ENCODE results near the gene UNC5C.

The UNC5C gene

DNA sequence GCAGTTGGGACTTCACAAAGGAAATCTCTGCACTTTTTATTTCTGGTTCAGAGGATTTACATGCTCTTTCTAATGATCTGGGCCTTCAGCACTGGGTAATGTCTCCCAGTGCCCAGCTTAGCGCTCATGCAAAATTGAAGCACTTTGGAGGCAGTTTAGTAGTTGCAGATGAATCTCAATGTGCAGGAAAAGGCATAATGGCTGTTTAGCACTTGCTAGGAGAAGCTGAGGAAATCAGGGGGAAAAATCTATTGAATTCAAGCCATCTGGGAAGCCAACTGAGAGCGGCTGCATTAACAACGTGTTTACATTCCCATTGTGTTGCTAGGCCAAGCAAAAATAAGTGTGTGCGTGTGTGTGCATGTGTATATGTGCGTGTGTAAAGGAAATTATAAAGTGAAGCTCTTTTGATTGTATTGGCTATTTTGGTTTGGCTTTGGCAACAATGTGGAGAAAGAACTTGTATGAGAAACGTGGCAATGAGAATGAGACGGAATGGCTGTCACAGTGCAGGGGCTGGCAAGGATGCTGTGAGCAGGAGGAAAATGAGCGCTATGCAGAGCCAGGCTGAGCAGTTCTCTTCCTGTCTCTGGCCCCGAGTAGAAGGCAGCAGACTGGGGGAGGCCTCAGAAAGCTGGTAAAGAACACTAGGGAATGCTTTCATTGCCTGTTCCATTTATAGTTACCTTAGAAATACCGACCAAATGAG is 231.5 kb downstream of the UNC5C start:
- DNase-seq = no peak

DNA sequence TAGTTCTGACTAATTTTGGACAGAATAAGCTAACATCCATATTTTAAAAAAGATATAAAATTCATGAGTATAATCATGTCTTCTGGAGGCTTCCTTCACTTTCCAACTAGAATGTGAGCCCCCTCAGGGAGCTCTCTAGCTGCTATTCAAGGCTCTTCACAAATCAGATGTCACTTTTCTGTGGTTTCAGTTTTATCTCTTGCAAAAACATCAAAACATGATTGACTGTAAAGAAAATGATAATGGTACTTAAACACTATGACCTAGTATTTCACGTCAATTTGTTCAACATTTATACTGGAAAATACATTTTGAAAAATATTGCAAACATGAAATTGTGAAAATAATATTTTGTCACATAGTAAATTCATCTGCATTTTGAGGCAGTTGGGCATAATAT is 234.2 kb downstream of the UNC5C start:
- no peak for DNase-seq

DNA sequence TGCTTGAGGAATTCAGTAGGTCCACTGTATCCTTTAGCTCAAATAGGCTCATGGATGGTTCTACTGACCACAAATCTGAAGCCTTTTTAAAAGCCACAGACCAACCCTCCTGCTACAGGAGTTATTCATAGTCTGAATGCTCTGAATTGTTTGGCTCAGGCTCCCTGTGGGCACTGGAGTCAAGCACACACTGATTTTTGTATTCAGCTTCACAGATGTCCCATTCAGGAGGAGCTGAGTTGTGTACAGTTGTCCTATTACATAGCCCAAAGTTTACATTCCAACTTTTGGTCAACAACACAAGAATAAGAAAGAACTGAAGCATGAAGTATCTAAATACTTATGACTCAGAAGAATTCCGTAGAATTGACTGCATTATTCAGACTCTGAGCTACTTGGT is 243.9 kb downstream of the UNC5C start:
- no peak for DNase-seq

DNA sequence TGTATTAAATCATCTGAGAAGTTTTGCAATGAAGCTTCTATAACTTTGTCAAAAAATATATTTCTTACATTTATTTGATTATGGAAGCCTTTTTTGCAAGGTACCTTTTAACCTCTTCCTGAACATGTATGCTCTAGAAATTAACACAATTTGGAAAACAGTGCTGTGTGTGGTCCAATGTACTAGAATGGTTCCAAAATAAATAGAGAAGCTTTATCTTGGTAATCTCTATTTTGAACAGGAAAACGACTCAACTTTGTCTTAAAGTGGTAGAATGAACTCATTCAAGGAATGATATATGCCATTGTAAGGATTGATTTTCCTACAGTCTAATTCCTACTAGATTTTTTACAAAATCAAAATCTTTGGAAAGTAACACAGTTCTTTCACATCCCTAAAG is 248.5 kb downstream of the UNC5C start:
- DNase-seq = no peak

DNA sequence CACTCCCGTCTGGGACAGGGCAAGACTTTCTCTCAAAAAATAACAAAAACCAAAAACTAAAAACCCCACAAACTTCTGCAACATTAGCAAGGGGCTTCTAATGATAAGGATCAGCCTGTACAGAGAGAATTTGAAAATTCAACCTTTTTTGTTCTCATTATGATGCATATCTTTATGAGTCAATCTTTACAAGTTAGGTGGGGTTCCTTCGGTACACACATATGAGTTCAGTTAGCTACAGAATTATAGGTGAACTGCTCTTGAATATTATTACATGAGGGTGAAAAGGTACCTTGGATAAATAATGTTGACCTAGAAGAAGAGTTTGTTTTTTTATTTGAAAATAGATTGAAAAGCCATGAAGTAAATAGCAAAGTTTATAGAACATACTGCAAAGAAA is 252.7 kb downstream of the UNC5C start:
- DNase-seq = no peak

DNA sequence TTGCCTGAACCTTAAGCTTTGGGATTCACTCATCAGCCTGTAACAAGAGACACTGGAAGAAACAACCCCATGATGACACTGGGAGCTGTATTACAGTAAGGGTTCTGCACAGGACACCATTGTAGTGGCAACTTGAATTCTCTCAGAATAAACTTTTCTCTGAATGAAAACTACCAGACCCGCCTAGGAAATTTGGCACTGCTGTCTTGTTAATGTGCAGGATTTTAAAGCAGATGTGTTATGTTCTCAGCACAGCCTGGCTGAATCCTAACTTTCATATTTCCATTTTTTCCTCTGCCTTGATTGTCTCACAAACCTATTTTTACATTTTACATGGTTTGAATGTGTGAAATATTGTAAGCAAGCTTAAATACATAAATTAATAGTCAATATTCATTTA is 253.6 kb downstream of the UNC5C start:
- no peak for DNase-seq

DNA sequence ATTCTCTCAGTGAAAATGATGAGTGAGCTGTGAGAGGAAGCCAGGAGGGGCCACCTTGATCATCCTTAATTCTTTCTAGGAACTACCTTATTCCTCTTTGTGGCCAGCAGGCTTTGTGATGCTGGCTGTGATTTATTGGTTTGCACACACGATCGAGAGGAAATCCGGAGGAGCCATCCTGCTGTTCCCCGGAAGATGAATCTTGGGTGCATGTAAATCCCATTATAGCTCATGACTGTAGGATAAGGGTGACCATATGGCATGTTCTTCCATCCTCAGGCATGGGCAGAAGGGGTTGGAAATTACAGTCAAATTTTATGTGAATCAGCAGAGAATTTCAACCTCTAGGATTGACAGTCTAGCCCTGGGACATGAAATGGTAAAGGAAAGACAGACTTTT is 254.5 kb downstream of the UNC5C start:
- no peak for DNase-seq

DNA sequence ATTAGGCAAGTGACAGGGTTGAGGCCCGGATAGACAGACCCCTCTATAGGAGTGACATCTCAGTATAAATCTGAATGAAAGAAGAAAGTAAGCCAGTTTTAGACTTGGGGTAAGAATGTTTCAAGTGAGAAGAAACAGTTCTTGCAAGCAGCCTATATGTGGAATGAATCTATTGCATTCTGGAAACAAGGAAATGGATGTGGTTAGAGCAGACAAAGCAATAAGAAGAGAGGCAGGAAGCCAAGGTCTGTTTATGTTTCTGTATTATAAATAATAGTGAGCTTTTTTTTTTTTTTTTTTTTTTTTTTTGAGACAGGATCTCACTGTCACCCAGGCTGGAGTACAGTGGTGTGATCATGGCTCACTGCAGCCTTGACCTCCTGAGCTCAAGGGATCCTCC is 255.8 kb downstream of the UNC5C start:
- no peak for DNase-seq

DNA sequence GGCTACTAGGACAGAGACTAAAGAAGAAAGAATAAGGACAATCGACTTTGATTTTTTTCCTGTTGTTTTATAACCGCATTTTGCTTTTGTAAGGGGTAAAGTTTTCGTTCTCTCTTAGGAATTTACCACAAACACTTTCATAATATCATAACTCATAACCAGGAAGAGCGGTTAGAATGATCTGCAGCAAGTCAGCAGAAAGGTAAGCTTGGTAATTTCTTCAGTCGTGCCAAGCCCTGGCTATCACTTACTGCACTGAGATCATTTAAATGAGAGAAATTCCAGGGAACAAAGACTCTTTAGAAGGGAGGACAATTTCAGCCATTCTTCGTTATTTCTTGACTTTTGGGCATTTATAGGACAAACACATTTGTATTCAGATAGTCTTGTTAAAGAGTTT is 258.1 kb downstream of the UNC5C start:
- DNase-seq = no peak

DNA sequence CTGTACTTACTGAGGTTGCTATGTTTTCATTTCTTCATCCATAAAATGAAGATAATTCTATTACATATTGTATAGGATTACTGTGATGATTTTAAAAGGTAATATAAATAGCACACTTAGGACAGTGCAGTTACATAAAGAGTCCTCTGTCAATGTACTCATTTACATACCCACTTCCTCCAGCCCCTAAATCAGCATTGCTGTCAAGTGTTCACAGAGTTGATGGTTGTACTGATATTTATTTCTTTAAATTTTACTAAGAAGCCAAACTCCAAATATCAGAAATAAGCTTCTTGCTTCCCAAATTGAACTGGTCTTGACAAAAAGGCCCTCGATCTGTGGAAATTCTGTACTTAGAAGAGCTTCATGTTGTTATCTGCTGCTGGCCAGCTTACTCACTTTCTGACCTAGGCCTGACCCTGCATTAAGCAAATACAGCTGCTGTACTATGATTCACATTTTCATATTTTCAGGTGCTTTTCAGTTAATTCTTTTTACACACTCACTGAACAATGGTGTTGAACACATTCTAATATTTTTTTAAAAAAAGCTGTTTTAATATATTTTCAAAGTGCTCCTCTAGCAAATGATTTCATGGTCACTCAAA is 259.6 kb downstream of the UNC5C start:
- DNase-seq = no peak

DNA sequence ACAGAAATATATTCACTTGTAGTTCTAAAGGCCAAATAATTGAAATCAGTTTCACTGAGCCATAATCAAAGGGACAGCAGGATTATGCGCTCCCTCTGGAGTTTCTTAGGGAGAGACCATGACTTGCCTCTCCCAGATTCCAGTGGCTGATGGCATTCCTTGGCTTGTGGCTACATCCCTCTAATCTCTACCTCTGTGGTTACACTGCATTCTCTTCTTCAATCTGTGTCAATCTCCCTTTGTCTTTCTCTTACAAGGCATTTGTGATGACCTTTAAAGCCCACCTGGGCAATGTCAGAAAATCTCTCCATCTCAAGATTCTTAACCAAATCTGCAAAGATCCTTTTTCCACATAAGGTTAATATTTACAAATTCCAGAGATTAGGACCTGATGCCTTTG is 260.2 kb downstream of the UNC5C start:
- no peak for DNase-seq

DNA sequence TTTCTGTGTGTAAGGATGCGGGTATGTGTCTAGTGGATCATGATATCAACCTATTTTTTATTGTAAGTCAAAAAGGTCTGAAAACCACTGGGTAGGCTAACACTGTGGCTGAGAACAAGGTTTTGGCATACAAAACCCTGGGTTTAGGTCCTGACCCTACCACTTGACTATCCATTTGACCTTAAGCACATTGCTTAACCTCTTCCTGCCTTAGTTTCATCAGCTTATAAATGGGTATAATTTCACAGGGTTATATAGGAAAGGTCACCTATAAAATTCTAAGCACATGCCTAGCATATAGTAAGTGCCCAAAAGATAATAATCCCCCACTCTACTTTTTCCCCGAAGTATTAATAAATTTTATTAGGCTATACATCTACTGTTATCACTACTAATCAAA is 263.0 kb downstream of the UNC5C start:
- no peak for DNase-seq

DNA sequence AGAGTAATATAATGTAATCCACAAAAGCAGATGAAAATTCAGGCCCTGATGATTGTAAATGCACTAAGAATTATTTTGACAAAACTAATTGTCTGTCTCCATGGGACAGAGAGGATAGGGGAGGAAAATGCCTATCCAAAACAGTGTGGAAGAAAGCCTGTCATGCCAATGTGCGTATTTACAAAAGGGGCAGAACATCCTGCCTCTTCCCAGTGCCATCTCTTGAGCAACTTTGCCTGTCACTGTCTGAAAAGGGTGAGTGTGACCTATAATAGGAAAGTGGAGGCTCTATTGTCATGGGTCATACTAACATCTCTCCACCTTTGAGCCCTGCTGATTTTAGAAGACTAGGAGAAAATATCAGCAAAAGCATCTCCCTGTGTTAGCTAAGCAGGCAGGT is 264.1 kb downstream of the UNC5C start:
- DNase-seq = no peak

DNA sequence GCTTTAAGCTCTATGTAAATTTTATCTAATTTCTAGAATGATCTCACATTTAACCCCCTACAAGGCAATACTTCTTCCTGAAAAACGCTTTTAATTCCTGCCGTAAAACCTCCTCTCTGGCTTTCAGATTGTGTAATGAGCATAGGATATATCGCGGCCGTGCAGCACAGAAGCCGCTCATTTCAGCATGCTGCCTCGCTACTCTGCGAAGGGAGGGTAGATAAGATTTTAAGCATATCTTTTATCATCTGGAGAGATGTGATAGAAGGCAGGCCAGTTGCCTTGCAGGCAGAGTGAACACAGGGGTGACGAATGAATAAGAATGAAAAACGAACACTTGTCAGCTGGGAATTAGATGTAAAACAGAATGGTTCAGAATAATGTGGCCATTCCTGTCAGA is 265.5 kb downstream of the UNC5C start:
- no peak for DNase-seq

DNA sequence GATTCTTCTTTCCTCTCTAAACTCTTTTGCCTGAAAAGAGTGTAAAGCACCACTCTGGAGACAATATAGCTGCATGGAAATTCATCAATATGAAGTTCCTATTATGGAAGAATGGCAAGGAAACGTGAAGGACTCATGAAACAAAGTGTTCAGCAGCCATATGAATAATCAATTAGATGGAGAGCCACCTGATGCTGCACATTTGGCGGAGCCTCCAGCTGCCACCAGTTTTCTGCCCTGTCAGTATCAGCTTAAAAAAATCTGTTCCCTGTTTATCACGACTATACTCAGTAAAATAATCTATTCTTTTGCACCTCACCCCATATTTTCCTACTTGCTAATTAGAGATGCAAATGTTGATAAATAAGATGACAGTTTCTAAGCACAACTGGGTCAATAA is 276.0 kb downstream of the UNC5C start:
- DNase-seq = no peak

DNA sequence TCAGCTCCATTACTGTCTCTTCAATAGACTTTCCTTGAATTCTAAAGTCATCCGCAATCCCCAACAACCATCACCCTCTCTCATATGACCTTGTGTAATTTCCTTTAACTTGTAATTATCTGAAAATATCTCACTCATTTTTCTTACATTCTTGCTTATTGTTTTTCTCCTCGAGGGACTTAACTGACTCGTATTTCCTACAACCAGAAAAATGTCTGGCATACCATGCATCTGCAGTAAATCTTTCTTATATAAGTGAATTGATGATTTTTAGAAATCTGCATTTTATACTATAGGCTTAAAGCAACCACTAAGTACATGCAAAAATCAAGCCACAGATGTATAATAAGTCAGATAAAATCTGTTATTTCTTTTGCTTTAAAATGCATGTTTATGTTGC is 276.7 kb downstream of the UNC5C start:
- no peak for DNase-seq

DNA sequence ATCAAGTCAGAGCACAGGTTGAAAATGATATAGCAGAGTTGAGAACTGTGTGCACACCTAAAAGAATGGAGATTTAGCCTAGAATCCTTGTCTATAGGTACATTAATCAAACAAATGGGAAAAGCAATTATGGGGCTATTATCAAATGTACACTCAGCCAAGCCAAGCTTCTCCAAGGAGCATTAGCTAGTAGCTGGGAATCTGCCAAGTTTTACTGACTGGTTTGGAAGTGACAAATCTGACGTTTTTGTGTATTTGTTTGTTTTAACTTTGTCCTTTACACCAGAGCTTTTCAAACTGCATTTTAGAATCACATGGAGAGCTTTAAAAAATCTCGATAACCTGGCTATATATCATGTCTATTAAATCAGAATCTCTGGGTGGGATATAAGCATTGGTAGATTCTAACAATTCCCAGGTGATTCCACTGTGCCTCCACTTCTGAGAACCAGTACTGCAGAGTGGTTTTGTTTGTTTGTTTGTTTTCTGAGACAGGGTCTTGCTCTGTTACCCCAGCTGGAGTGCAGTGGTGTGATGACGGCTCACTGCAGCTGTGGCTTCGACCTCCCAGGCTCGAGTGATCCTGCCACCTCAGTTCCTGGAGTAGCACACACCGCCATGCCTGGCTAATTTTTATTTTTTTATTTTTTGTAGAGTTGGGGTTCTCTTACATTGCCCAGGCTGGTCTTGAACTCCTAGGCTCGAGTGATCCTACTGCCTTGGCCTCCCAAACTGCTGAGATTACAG is 279.8 kb downstream of the UNC5C start:
- no peak for DNase-seq

DNA sequence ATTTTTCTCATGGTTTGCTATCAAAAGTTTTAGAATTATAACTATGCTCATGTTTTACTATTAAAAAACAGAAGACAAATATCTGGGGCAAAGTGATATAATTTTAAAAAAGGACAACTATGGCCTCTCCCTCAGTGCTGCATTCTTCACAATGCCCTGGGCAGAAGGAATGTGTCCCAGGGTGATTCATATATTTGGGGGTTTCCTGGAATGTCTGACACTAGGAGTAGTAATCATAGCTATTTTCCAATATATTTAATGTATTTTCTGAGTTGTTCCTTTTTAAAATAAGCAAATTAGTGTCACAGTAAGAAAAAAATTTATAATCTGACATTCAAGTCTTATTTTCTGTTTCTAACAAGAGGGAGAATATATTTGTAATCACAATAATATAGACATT is 281.7 kb downstream of the UNC5C start:
- DNase-seq = no peak

DNA sequence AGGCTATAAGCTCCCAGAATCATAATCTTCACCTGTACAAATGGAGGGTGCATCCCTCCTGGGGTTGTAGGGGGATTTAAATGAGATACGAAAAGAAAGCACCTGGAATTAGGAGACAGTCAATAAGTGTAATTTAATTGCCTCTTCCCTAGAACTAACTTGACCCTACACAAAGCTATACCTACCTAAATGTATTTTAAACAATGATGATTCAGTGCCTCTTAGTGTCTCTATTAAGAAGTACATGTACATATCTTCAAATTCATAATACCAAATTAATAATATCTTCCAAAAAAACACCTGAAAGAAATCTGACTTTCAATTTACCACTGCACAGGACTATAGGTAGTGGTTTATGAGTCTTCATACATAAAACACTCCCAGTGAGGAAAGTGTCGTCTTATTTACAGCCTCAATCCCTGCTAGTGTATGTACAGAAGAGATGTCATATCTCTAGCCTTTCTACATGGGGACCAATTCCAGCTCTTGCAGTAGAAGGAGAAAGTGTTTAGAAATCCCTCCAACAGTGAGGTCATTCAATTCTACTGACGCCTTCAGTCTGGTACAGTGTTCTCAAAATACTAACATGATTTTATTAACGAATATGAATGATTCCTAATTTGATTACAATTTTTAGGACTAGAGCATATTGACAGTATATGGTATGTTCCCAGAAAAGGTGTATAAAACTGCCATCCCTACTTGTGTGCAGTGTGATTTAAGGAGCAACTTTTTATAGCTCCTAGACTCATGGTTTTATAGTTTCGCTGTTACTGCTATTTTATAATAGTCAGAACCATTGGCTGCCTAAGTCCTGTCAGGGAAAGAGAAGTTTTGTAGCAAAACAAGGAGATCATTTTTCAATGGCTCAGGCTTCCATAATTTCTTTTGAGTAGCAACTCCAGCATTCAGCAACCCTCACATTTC is 282.7 kb downstream of the UNC5C start:
- DNase-seq = no peak

DNA sequence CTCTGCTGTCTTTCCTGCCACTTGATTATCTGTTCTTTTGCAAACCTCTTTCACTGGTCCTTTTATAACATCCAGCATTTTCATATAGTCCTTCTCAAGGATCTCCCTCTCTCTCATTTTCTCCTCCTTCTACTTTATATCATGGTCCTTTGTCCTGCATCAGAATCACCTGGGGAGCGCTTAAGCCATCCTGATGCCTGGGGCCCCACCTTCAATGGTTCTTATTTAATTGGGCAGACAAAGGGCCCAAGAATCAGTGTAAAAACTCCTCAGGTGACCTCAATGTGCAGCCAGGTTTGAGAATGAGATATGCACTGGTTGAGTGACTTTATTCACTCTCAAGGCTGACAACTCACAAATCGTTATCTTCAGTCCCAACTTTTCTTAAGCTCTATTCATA is 283.9 kb downstream of the UNC5C start:
- DNase-seq = no peak

DNA sequence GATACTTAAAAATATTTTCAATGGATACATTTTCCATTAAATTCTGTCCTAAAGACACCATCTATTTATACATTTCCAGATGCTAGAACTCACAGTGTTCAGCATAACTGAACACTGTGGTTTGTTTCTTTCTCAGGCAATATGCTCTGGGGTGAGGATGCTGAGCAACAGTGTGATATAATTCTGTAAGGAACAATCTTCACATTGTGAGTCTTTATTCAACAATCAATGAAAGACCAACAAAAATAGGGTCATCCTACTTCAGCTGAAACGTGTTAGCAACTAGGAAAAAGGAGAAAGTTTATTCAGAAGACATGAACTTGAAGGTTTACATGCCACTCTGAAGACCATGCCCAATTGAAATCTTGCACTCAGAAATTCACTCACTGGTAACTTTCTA is 284.8 kb downstream of the UNC5C start:
- DNase-seq = no peak

DNA sequence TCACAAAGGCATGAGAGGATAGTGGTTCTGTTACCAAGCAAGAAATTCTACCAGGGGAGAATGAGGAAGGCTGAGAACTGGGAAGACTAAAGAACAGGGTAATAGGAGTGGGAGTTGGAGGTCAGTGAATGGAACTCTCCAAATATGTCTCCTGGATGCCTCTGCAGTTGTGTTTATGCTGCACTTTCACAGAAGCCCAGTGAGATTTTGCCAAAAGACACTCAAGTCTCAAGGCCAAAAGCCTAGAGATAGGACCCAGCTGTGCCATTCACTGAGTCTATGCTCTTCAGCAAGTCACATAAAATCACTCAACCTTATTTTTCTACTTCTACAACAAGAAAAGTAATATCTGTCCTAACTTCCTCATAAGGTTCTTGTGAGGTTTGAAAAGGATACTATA is 285.4 kb downstream of the UNC5C start:
- DNase-seq = no peak

DNA sequence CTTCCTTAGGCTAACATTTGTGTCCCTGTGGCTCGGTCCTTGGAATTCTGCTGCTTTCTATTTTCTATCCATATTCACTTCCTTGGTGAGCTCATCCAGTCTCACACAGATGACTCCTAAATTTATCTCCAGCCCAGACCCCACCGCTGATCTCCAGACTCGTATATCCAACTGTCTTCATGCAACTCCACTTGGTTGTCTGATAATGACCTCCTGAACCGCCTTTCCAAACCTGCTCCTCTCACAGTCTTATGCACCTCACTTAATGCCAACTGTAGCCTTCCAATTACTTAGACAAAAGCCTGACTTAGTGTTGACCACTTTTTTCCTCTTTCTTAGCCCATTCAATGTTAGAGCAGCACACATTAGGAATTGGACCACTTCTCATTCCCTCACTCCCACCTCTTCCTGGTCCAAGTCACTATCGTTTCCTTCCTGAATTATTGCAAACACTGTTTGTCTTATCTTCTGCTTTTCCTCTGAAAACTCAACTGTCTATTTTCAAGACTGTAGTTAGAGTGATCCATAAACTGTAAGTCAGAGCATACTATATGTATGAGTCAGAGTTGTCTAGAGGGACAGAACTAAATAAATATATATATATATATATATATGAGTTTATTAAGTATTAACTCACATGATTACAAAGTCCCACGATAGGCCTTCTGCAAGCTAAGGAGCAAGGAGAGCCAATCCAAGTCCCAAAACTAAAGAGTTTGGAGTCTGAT is 292.5 kb downstream of the UNC5C start:
- DNase-seq = no peak

All from activated CD4-positive, alpha-beta T cell treated with anti-CD3 and anti-CD28 coated beads for 4 hours (primary cell).